GM19099 (cell line): Measurements from ENCODE around the gene TNFRSF19.

Experiments
- POLR2A ChIP-seq: IDR thresholded peaks from 3 replicates; pipeline ENCODE4 v1.6.1; 2011; ENCODE audit warnings: low read depth; ENCODE audit not compliant: insufficient read length; ENCODE audit errors: extremely low read depth

The TNFRSF19 gene

DNA sequence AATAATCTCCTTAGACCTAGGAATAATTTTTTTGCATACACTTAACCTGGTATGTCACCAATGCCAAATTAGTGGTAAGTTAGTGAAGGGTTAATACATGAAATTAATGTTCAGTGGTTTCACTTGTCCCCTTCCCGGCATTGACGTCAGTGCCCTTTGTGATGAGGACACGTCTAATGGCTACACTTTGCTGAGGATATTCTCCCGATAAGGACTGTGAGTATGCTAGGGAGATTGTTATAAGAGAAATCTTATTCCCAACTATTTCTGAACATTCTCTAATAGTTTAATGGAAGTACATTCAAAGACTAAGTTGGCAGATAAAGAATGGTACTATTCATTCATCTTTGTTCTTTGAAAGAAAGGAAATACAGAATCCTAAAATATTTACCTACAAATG, 102.4 kb downstream of the TNFRSF19 start:
- no peak for TF ChIP-seq POLR2A

DNA sequence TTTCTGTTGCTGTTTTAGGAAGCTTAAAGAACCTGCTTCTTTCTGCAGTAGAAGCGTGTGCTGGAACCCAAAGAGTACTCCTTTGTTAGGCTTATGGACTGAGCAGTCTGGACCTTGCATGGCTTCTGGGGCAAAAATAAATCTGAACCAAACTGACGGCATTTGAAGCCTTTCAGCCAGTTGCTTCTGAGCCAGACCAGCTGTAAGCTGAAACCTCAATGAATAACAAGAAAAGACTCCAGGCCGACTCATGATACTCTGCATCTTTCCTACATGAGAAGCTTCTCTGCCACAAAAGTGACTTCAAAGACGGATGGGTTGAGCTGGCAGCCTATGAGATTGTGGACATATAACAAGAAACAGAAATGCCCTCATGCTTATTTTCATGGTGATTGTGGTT, 103.1 kb downstream of the TNFRSF19 start:
- TF ChIP-seq POLR2A, result no peak

- no peak for TF ChIP-seq POLR2A
Observed at GRCh38 chr13:23673867-23674605, 103.8 kb downstream of the TNFRSF19 start.

DNA sequence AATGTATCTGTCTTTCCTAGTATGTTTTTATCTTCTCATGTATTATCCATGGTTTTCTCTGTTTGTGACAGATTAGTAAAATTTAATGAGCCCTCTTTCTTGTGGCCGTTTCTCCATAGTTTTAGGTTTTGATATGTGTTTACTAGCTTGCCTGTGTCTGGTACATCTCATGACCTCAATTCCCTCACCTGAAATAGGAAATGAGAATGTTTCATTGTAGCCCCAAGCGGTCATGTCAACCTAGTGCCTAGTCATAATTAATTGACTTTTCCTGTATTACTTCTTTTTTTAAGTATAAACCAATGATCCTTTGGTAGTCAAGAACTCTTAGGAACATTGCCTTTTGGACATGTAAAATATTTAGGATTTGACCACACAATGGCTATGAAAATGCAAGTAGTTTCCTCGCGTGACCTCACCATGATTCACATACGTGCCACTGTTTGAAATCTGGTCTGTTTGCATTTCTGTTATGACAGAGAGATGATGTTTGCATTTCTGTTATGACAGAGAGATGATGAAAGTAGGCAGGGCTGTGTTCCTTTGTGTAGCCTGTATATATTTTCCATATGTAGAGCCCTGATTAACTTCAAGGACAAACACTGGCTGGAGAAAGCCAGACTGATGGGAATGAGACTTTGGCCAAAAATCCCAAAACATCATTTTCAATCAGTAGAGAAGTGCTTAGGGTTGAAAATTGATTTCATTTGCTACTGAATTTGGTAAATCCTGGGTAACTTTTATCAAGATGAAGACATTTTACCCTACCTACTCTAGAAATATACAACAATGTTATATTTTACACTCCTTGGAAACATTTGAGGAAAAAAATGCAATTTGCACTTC, 104.8 kb downstream of the TNFRSF19 start:
- TF ChIP-seq POLR2A, result no peak

DNA sequence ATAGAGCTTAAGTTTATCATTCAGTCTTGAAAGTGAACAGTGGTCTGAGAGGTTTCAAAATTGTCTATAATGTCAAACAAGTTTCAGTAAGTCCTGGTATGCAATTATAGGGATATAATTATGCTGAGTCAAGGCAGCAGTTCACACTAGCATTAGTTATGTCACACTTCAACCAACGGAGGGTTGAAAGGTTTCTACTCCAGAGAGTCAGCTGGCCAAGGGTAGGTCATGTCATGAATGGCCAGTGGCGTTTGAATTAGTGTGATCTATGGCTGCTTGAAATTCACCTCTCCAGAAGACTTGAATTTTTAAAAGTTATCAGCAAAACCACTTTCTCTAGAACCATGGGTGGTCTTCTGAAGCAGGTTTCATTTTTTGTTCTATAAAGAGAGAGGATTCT, 108.6 kb downstream of the TNFRSF19 start:
- no peak for TF ChIP-seq POLR2A

GRCh38 chr13:23679220-23679619, 109.0 kb downstream of the TNFRSF19 start:
- TF ChIP-seq POLR2A, result no peak

DNA sequence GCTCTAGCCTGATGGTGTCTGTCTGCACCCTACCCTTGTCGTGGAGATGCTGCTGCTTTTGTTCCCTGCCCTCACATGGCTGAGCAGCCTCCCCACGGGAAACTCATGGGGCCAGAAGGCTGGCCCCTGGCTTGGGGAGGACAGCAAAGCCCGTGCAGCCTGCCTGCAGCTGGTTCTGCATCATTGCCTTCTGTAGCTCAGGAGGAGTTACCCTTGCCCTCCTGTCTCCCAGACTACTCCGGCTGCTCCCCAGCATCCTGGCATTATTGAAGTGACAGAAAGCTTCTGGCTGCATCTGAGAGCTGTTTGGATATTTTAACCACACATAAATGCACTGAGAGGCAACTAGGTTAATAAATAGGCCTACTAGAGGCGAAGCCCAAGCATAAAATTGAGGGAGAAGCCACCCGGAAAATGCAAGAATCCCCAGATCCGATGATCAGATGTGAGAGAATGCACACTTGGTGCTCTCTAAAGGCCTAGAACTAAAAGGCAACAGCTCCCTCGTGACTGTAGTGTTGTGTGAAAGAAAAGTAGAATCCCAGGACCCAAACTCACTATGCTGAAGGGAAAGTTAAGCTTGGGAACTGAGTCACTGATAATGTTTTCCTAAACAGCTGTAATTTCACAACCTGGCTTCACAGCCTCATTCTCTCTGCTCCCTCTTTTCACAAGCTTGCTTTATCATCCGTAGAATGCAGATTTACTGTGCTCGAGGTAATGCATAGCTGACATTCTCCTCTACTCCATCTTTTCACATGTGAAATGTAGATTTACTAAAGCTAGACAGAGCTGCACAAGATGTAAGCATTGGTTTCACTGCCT, 110.8 kb downstream of the TNFRSF19 start:
- no peak for TF ChIP-seq POLR2A

DNA sequence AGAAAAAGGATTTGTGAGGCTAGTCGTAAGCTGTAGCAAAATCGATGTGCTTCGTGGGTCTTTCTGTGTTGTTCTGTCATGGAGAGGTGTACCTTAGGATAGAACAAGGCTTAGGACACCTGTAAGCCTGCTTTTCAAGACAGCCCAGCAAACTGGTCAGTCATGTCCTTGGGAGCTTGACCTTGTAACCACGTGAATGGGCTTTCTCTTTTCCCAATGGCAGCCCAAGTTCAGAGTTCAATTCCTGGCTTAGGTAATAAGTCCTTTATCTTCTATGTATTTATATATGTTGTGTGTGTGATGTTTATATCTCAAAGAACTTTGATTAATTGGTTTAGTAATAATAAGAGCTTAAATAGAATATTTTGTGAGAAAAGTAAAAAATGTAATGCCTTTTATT, 112.9 kb downstream of the TNFRSF19 start:
- TF ChIP-seq POLR2A, result no peak

GRCh38 chr13:23684647-23685046, 114.4 kb downstream of the TNFRSF19 start:
- TF ChIP-seq POLR2A, result no peak

DNA sequence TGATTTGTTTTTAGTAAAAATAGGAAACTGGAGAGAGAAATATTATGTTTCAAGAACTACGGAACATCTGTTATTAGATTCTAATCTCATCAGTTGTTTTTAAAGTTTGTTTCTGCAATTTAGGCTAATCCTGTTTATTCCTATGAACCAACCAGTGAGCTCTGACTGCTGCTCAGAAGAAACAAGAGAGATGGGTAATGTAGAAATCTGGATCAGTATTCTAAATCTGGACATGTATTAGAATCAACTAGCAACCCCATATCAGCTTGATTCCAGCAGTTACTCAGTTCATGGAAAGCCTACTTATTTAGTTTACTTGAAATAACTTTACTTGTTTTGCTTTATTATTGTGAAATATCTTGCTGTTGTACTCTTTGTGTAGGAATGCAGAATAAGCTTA, 115.2 kb downstream of the TNFRSF19 start:
- no peak for TF ChIP-seq POLR2A

DNA sequence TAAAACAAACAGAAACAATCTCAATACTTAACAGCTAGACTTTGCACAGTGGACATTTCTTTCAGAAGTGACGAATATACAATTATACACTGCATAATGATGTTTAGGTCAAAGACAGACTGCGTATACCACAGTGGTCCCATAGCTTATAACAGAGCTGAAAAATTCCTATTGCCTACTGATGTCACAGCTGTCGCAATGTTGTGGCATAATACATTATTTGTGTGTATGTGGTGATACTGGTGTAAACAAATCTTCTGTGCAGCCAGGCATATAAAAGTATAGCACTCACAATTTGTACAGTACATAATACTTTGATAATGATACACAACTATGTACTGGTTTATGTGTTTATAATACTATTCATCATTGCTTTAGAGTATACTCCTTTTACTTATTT, 116.7 kb downstream of the TNFRSF19 start:
- no peak for TF ChIP-seq POLR2A

DNA sequence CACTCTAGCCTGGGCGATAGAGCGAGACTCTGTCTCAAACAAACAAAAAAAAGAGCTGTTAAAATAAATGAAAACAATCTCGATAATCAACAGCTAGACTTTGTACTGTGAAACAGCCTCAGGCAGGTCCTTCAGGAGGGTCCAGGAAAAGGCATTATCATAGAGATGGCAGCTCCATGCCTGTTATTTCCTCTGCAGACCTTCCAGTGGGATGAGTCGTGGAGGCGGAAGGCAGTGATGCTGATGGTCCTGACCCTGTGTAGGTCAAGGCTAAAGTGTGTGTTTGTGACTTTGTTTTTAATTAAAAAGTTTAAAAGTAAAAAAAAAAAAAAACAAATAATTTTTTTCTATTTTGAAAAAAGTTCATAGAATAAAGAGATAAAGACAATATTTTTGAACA, 117.4 kb downstream of the TNFRSF19 start:
- no peak for TF ChIP-seq POLR2A

DNA sequence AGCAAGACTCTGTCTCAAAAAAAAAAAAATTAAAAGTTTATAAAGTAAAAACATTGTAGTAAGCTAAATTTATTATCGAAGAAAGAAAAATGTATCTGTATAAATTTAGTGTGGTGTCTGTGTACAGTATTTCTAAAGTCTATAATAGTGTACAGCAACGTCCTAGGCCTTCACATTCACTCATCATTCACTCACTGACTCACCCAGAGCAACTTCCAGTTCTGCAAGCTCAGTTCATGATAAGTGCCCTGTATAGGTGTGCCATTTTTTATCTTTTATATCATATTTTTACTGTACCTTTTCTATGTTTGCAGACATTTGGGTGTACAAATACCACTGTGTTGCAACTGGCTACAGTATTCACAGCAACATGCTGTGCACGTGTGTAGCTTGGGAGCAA, 118.1 kb downstream of the TNFRSF19 start:
- TF ChIP-seq POLR2A, result no peak

DNA sequence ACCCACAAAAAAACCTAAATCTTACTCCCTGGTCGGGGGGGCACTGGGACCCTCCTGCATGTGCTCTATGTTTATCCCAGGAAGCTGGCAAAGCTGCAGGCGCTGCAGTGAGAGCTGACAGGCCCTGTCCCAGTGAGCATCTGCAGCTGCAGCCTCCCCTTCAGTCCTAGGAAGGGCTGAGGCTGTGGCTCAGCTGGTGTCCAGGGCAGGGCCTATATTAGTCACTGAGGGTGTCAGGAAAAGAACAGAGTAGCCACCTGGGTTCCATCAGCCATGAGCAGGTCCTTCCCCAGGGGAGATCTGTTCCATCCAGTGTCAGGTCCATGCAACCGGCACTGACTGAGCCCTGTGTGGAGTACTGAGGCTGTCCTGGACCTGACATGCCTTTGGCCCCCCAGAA, 120.5 kb downstream of the TNFRSF19 start:
- no peak for TF ChIP-seq POLR2A

GRCh38 chr13:23692816-23693215, 122.6 kb downstream of the TNFRSF19 start:
- no peak for TF ChIP-seq POLR2A

DNA sequence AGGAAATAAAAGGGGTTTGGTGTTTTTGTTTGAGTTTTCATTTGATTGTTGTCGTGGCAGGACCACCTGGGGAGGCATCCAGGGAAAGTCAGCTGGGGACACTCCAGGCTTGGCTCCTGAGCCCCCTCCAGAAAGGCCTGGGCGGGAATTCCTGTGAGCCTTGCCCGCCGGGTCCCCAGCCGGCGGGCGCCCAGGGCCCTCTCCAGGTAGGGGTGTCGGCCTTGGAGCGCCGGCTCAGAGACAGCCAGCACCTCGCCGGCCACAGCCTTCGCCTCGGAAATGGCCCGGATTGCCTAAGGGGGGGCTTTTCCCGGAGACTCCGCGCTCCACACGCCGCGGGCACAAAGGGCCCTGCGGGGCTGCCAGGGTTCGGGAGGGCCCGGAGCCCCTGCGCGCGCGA, 125.0 kb downstream of the TNFRSF19 start:
- no peak for TF ChIP-seq POLR2A
